Mesendoderm (in vitro differentiated cells): Measurements from ENCODE around the gene DCUN1D2.
A peak's percentile ranks its signal among the peaks of the same experiment; 100 is the strongest.

Experiments used
- DNase-seq: peaks from one replicate; pipeline ENCODE4 v3.0.0; 2013
- H2AK5ac ChIP-seq: 2 replicates; pipeline ENCODE4 v1.6.1; 2013; ENCODE audit warnings: low read length, inconsistent platforms
- H2BK120ac ChIP-seq: 2 replicates; pipeline ENCODE4 v1.6.1; 2013; ENCODE audit warnings: low read depth, mild to moderate bottlenecking, low read length, moderate library complexity, mixed read lengths
- H2BK15ac ChIP-seq: replicated peaks from 2 replicates; pipeline ENCODE4 v1.6.1; 2013; ENCODE audit warnings: low read depth, mild to moderate bottlenecking, moderate library complexity
- H2BK5ac ChIP-seq: 2 replicates; pipeline ENCODE4 v1.6.1; 2013; ENCODE audit warnings: low read length, inconsistent platforms
- H3K18ac ChIP-seq: 2 replicates; pipeline ENCODE4 v1.6.1; 2013; ENCODE audit warnings: mild to moderate bottlenecking, low read length, mixed read lengths
- H3K23ac ChIP-seq: one replicate; pipeline ENCODE4 v1.6.1; 2013; ENCODE audit warnings: low read length
- H3K27ac ChIP-seq: 2 replicates; pipeline ENCODE4 v1.5.1; 2013; ENCODE audit warnings: low read depth, mild to moderate bottlenecking, inconsistent platforms, low read length, moderate library complexity
- H3K27me3 ChIP-seq: 2 replicates; pipeline ENCODE4 v1.6.1; 2013; ENCODE audit warnings: low read length, control low read depth, mild to moderate bottlenecking, inconsistent platforms; ENCODE audit not compliant: insufficient read depth, poor library complexity
- H3K36me3 ChIP-seq: 2 replicates; pipeline ENCODE4 v1.6.1; 2013; ENCODE audit warnings: low read length, inconsistent platforms; ENCODE audit not compliant: control insufficient read depth, insufficient read depth
- H3K4ac ChIP-seq: one replicate; pipeline ENCODE4 v1.6.1; 2013; ENCODE audit warnings: low read depth, mild to moderate bottlenecking, low read length, moderate library complexity
- H3K4me1 ChIP-seq: 2 replicates; pipeline ENCODE4 v1.6.1; 2013; ENCODE audit warnings: low read depth, low read length, inconsistent platforms; ENCODE audit not compliant: control insufficient read depth
- H3K4me2 ChIP-seq: 2 replicates; pipeline ENCODE4 v1.6.1; 2013; ENCODE audit warnings: low read length
- H3K4me3 ChIP-seq: 2 replicates; pipeline ENCODE4 v1.5.1; 2013; ENCODE audit warnings: mild to moderate bottlenecking, low read length
- H3K56ac ChIP-seq: one replicate; pipeline ENCODE4 v1.6.1; 2013; ENCODE audit warnings: low read length
- H3K79me1 ChIP-seq: 2 replicates; pipeline ENCODE4 v1.6.1; 2013; ENCODE audit warnings: low read length, inconsistent platforms
- H3K79me2 ChIP-seq: 2 replicates; pipeline ENCODE4 v1.6.1; 2013; ENCODE audit warnings: mild to moderate bottlenecking, low read length; ENCODE audit not compliant: control insufficient read depth, insufficient read depth
- H3K9ac ChIP-seq: 2 replicates; pipeline ENCODE4 v1.6.1; 2013; ENCODE audit warnings: low read length, inconsistent platforms
- H4K5ac ChIP-seq: one replicate; pipeline ENCODE4 v1.6.1; 2013; ENCODE audit warnings: low read length
- H4K8ac ChIP-seq: one replicate; pipeline ENCODE4 v1.6.1; 2013; ENCODE audit warnings: low read depth, mild to moderate bottlenecking, control low read depth, low read length, moderate library complexity
- WGBS: extraction: QIAGEN DNeasy Blood & Tissue Kit; methylation state at CpG from one replicate; pipeline ENCODE4 v1.1.7; 2013; ENCODE audit warnings: low lambda C conversion rate, missing lambda C conversion rate; ENCODE audit not compliant: insufficient coverage; ENCODE audit errors: extremely low coverage; 5-methylcytosine and 5-hydroxymethylcytosine counted together

DCUN1D2 gene

DNA sequence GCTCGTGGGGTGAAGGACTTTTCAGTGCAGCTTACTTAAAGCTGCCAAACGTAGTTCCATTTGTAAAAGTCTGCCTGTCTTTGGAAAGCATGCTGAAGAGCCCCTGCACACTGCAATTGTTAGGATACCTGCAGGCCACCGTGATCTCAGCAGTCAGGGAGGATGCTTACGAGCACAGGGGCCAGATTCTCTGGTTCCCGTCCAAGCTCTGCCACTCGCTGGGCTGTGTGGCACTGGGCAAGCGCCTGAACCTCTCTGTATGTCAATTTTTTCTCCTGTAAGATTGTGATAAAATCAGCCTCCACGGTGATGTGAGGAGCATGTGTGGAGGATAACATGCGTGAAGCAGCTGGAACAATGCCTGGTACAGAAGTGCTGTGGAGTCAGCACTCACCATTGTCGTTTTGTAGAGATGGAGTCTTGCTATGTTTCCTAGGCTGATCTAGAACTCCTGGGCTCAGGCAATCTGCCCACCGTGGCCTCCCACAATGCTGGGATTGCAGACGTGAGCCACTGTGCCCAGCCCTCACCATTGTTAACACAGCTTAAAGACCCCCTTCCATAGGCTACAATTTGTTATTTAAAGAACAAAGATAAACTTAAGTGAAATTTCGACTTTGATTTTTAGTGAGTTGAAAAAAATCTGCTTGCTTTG is 40.7 kb downstream of the DCUN1D2 start:
- H3K4me3 ChIP-seq: no peak overlapping the region
- no peak overlapping the region for H3K9ac ChIP-seq
- no peak overlapping the region for H3K27ac ChIP-seq
- no peak overlapping the region for H3K18ac ChIP-seq
- no peak overlapping the region for H3K23ac ChIP-seq
- H3K79me1 ChIP-seq: no peaks in the 10 kb centered on the region
- no peak overlapping the region for H2BK120ac ChIP-seq
- H3K56ac ChIP-seq: no peak overlapping the region
- DNase-seq: no peak
- no peak overlapping the region for H4K8ac ChIP-seq
- no peaks in the 10 kb centered on the region for H3K79me2 ChIP-seq
- H2BK15ac ChIP-seq: no peak overlapping the region
- no peak overlapping the region for H3K4me2 ChIP-seq
- H3K27me3 ChIP-seq: no peaks in the 10 kb centered on the region
- H2AK5ac ChIP-seq: no peak overlapping the region
- H2BK5ac ChIP-seq: no peak overlapping the region
- no CpG with 5 or more reads among the region's 13 CpGs for WGBS
- H3K4ac ChIP-seq: no peak overlapping the region
- H4K5ac ChIP-seq: no peak overlapping the region
- no peaks in the 10 kb centered on the region for H3K4me1 ChIP-seq
- H3K36me3 ChIP-seq: peaks cover 3% of the 10 kb centered on the region

DNA sequence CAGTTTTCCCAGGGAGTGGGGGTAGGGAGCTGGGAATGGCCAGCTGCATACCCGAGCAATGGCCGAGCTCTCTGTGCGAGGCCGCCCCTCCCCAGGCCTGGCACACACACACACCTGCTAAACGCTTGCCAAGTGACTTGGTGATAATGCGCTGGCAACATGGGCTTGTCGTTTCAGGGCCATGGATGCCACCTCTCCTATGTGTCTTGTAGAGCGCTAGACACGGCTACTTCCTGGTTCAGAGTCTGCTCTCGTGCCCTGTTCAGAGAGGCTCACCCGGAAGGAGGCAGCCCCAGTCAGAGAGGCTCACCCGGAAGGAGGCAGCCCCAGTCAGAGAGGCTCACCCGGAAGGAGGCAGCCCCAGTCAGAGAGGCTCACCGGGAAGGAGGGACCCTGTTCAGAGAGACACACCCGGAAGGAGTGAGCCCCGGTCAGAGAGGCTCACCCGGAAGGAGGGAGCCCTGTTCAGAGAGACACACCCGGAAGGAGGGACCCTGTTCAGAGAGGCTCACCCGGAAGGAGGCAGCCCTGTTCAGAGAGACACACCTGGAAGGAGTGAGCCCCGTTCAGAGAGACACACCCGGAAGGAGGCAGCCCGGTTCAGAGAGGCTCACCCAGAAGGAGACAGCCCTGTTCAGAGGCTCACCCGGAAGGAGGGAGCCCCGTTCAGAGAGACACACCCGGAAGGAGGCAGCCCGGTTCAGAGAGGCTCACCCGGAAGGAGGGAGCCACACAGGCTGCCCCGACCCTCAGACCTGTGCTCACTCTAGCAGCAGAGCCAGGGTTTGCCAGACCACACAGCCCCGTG is 41.4 kb downstream of the DCUN1D2 start:
- Histone ChIP-seq H4K5ac (no peak overlapping the region), H2AK5ac (no peak overlapping the region), H3K4me3 (no peak overlapping the region), H3K27me3 (no peaks in the 10 kb centered on the region), H3K79me1 (no peaks in the 10 kb centered on the region), H2BK5ac (no peak overlapping the region), H4K8ac (no peak overlapping the region), H3K23ac (no peak overlapping the region), H3K4me2 (no peak overlapping the region), H3K36me3 (peaks cover 3% of the 10 kb centered on the region), H3K4me1 (no peaks in the 10 kb centered on the region), H3K4ac (no peak overlapping the region), H3K79me2 (no peaks in the 10 kb centered on the region), H3K9ac (no peak overlapping the region), H3K18ac (no peak overlapping the region), H3K27ac (no peak overlapping the region), H2BK15ac (no peak overlapping the region), H3K56ac (no peak overlapping the region), H2BK120ac (no peak overlapping the region)
- no peak for DNase-seq
- no CpG with 5 or more reads among the region's 29 CpGs for whole genome bisulfite sequencing

DNA sequence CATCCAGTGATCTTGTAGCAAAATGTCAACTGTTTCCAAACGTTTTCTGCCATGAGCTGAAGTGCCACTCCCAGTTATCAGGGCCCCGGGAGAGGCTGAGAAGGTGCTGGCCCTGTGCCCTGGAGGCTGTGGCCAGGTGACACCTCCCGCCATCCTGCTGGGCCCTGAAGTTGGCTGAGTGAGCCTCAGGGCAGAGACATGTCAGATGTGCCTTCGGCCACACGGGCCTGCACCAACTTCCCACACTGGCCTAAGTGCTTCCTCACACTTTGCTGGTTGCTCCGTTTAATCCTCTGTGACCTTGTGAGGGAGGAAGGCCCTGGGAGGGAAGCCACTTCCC is 42.0 kb downstream of the DCUN1D2 start:
- no peak overlapping the region for H3K9ac ChIP-seq
- H3K56ac ChIP-seq: no peak overlapping the region
- H2BK15ac ChIP-seq: no peak overlapping the region
- no peak overlapping the region for H2BK5ac ChIP-seq
- no peaks in the 10 kb centered on the region for H3K79me1 ChIP-seq
- no peaks in the 10 kb centered on the region for H3K4me1 ChIP-seq
- H3K18ac ChIP-seq: no peak overlapping the region
- H3K27me3 ChIP-seq: no peaks in the 10 kb centered on the region
- H3K4me3 ChIP-seq: no peak overlapping the region
- no peaks in the 10 kb centered on the region for H3K79me2 ChIP-seq
- H3K27ac ChIP-seq: no peak overlapping the region
- H4K8ac ChIP-seq: no peak overlapping the region
- DNase-seq: peak; percentile 40
- peaks cover 3% of the 10 kb centered on the region for H3K36me3 ChIP-seq
- H4K5ac ChIP-seq: no peak overlapping the region
- H3K4ac ChIP-seq: no peak overlapping the region
- H2BK120ac ChIP-seq: no peak overlapping the region
- H3K23ac ChIP-seq: no peak overlapping the region
- no peak overlapping the region for H2AK5ac ChIP-seq
- no CpG with 5 or more reads among the region's 6 CpGs for WGBS
- no peak overlapping the region for H3K4me2 ChIP-seq

GRCh38 chr13:113447596-113447995 is 42.9 kb downstream of the DCUN1D2 start:
- Histone ChIP-seq H3K79me1 (no peaks in the 10 kb centered on the region), H2AK5ac (no peak overlapping the region), H4K5ac (no peak overlapping the region), H3K4me1 (no peaks in the 10 kb centered on the region), H3K79me2 (no peaks in the 10 kb centered on the region), H4K8ac (no peak overlapping the region), H3K4me3 (no peak overlapping the region), H3K4me2 (no peak overlapping the region), H3K36me3 (peaks cover 3% of the 10 kb centered on the region), H2BK120ac (no peak overlapping the region), H3K23ac (no peak overlapping the region), H3K27me3 (no peaks in the 10 kb centered on the region), H3K4ac (no peak overlapping the region), H3K9ac (no peak overlapping the region), H2BK5ac (no peak overlapping the region), H3K18ac (no peak overlapping the region), H3K27ac (no peak overlapping the region), H3K56ac (no peak overlapping the region), H2BK15ac (no peak overlapping the region)
- no CpG with 5 or more reads among the region's 6 CpGs for WGBS
- DNase-seq: no peak

DNA sequence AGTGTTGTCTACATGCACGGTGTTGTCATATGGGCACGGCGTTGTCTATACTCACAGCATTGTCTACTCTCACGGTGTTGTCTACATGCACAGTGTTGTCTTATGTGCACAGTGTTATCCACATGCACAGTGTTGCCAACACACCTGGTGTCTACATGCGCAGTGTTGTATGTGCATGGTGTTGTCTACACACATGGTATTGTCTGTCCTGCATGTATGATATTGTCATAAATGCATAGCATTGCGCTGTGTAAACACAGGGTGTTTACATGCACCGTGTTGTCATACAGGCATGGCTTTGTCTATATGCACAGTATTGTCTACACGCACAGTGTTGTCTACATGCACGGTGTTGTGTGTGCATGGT is 44.0 kb downstream of the DCUN1D2 start:
- Histone ChIP-seq H3K27ac (no peak overlapping the region), H4K5ac (no peak overlapping the region), H2BK120ac (no peak overlapping the region), H3K27me3 (no peaks in the 10 kb centered on the region), H3K18ac (no peak overlapping the region), H3K4me2 (no peak overlapping the region), H3K4ac (no peak overlapping the region), H3K23ac (no peak overlapping the region), H3K9ac (no peak overlapping the region), H2BK15ac (no peak overlapping the region), H3K4me3 (no peak overlapping the region), H3K79me2 (no peaks in the 10 kb centered on the region), H2BK5ac (no peak overlapping the region), H3K79me1 (no peaks in the 10 kb centered on the region), H4K8ac (no peak overlapping the region), H2AK5ac (no peak overlapping the region), H3K56ac (no peak overlapping the region), H3K4me1 (no peaks in the 10 kb centered on the region), H3K36me3 (peaks cover 2% of the 10 kb centered on the region)
- DNase-seq: no peak
- no CpG with 5 or more reads among the region's 9 CpGs for WGBS
